ENCODE measurements around the gene SNAPC2. TPM values are rescaled to one million over a fixed set of nuclear protein-coding genes. Genes with fewer than 3 reads are reported as not detected.
A peak's percentile ranks its signal among the peaks of the same experiment; 100 is the strongest.

SNAPC2 gene
- total and polyA plus RNA-seq, 5 donors from 2014 or later: 12.1 to 22.1 (median 17.2) TPM

DNA sequence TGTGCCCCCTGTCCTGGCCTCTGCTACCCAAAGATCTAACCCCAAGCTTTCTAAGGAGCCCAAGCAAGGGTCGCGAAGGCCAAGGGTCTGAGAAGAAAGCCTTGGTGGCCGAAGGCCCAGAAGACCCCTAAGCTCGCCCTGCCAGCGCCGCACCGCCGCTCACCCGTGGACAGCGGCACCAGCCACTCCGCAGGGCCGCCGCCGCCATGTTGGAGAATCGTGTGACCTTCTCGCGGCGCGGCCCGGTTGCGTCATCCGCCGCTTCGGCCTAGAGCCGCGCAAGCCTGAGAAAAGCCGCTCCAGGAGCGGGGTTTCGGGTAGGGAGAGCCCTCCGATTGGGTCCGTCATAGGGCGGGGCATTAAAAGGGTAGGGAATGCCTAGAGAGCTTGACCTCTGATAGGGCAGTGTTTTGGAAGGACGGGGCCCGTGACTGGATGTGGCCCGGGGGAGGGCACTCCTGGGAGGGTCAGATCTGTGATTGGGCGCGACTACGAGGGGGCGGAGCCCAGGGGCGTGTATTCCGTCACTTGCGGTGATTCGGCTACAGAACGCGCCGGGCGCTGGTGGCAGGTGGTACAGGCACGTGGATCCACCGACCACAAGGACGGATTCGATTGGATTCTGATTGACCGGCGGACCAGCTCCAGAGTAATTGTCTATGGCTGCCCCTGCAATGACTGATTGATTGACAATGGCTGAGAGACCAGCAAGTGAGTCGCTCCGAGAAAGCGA is 23.5 kb downstream of the SNAPC2 start, which contains the start of gene TIMM44:
TSS of gene TIMM44 (minus strand) at position 223 of the 733 bp plus-strand sequence. CDS start at position 208, 15 bp downstream.
- H3K4me1 Mint-ChIP-seq: peaks cover 4 to 49% (median 24%) of the 10 kb centered on the region in 4 donors
- DNase-seq (peak; percentile 98 to 100 (median 99)), ATAC-seq (ENCODE audit: low read depth in 2 of 2) (peak; percentile 97 to 98)
- Histone ChIP-seq H3K27me3 (ENCODE audit: control insufficient read depth, insufficient read depth, low read length) (no peaks in the 10 kb centered on the region), H3K27ac (ENCODE audit: insufficient read depth, low read length, poor library complexity, severe bottlenecking) (peak within 1 kb of the TSS; percentile 96), H3K4me3 (ENCODE audit: low read depth, low read length) (peak within 1 kb of the TSS; percentile 80), H3K4me1 (ENCODE audit: control insufficient read depth, insufficient read depth, low read length, poor library complexity, severe bottlenecking) (peaks cover 18% of the 10 kb centered on the region), H3K36me3 (ENCODE audit: control insufficient read depth, insufficient read depth, low read length) (peaks cover 12% of the 10 kb centered on the region), H3K9me3 (ENCODE audit: control insufficient read depth in 2 of 2, low read length in 2 of 2) (no peaks in the 10 kb centered on the region)
- peak within 1 kb of the TSS; percentile 85 to 96 (median 93) for H3K4me3 Mint-ChIP-seq
- peak within 1 kb of the TSS; percentile 97 to 98 (median 98) for H3K27ac Mint-ChIP-seq
- peaks cover 5% of the 10 kb centered on the region for H3K36me3 Mint-ChIP-seq
- H3K9me3 Mint-ChIP-seq: no peaks in the 10 kb centered on the region
- H3K27me3 Mint-ChIP-seq: peaks cover 4% of the 10 kb centered on the region

DNA sequence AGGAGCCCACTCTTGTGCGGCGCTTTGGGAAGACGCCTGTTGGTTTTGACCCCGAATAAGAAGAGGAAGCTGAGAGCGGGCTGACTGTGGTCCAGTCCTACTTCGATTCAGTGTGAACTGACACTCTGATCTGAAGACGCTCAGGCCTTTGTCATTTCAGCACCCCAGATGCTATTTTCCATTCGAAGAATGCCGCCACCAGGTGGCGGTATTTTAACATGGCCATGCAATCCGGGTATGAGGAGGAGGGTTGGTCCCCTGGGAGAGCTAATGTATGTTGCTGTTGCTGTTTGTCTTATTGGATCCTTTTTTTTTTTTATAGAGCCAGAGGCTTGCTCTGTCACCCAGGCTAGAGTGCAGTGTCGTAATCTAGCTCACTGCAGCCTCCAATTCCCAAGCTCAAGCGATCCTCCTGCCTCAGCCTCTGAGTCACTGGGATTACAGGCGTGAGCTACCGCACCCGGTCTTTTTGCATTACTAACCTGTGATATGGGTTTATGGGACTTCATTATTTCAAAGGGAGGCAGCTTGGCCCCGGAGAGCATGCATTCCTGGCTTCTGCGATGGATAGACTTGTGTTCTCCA is 24.1 kb downstream of the SNAPC2 start:
- no peaks in the 10 kb centered on the region for H3K9me3 ChIP-seq (ENCODE audit: control insufficient read depth in 2 of 2, low read length in 2 of 2)
- ATAC-seq (ENCODE audit: low read depth in 2 of 2) (peak; percentile 20), DNase-seq (peak; percentile 75 to 90 (median 83))
- peak overlapping the region; percentile 85 to 96 (median 93) for H3K4me3 Mint-ChIP-seq
- peaks cover 18% of the 10 kb centered on the region for H3K4me1 ChIP-seq (ENCODE audit: control insufficient read depth, insufficient read depth, low read length, poor library complexity, severe bottlenecking)
- H3K27ac Mint-ChIP-seq: peak overlapping the region; percentile 97 to 98 (median 98)
- H3K27ac ChIP-seq (ENCODE audit: insufficient read depth, low read length, poor library complexity, severe bottlenecking): peak overlapping the region; percentile 96
- H3K36me3 Mint-ChIP-seq: peaks cover 5% of the 10 kb centered on the region
- H3K4me3 ChIP-seq (ENCODE audit: low read depth, low read length): peak overlapping the region; percentile 80
- peaks cover 4% of the 10 kb centered on the region for H3K27me3 Mint-ChIP-seq
- peaks cover 0 to 45% (median 22%) of the 10 kb centered on the region in 4 donors for H3K4me1 Mint-ChIP-seq
- H3K27me3 ChIP-seq (ENCODE audit: control insufficient read depth, insufficient read depth, low read length): no peaks in the 10 kb centered on the region
- peaks cover 12% of the 10 kb centered on the region for H3K36me3 ChIP-seq (ENCODE audit: control insufficient read depth, insufficient read depth, low read length)
- H3K9me3 Mint-ChIP-seq: no peaks in the 10 kb centered on the region

DNA sequence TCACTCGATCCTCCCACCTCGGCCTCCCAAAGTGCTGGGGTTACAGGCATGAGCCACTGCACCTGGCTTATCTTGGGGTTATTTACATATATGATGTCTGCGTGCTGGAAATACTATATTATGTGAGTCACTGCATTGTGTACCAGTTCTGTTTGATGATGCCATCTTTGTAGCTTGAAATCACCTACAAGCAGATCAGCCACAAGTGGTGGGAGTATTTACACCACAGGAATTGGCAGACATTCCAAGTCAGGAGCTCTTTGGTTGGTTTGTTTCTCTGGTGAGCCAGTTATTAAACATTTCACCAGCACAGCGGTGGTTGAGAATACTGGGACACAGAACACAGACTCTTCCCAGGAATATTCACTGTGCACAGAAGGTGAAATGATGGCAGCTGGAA is 27.8 kb downstream of the SNAPC2 start:
- Mint-ChIP-seq H3K4me1 (peaks cover 0 to 17% (median 8%) of the 10 kb centered on the region in 4 donors), H3K27me3 (peaks cover under 1% of the 10 kb centered on the region)
- no peaks in the 10 kb centered on the region for H3K27me3 ChIP-seq (ENCODE audit: control insufficient read depth, insufficient read depth, low read length)

DNA sequence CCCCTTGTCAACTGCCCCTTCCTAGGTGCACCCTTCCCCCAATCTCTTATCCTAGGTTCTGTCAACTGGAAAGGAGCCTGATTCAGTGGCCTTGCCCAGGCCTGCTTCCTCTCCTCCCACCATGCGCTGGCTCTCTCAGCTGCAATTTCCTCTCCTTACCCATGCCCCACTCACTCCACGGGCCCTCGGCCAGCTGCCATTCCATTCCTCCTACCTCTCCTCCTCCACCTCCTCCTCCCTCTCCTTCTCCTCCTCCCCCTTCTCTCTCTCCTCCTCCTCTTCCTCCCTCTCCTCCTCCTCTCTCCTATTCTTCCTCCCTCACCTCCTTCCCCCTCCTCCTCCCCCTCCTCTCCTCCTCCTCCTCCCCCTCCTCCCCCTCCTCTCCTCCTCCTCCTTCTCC is 32.9 kb downstream of the SNAPC2 start:
- H3K4me1 ChIP-seq (ENCODE audit: control insufficient read depth, insufficient read depth, low read length, poor library complexity, severe bottlenecking): no peaks in the 10 kb centered on the region
- peak overlapping the region in 1 of 3 donors; percentile 43 for H3K27ac Mint-ChIP-seq
- no peak overlapping the region for H3K4me3 ChIP-seq (ENCODE audit: low read depth, low read length)
- no peaks in the 10 kb centered on the region for H3K36me3 ChIP-seq (ENCODE audit: control insufficient read depth, insufficient read depth, low read length)
- no peaks in the 10 kb centered on the region for H3K27me3 Mint-ChIP-seq
- H3K9me3 Mint-ChIP-seq: no peaks in the 10 kb centered on the region
- DNase-seq: no peak
- H3K4me3 Mint-ChIP-seq: no peak overlapping the region
- no peaks in the 10 kb centered on the region for H3K9me3 ChIP-seq (ENCODE audit: control insufficient read depth in 2 of 2, low read length in 2 of 2)
- no peak overlapping the region for H3K27ac ChIP-seq (ENCODE audit: insufficient read depth, low read length, poor library complexity, severe bottlenecking)
- H3K27me3 ChIP-seq (ENCODE audit: control insufficient read depth, insufficient read depth, low read length): no peaks in the 10 kb centered on the region
- H3K36me3 Mint-ChIP-seq: no peaks in the 10 kb centered on the region
- no peak for ATAC-seq (ENCODE audit: low read depth in 2 of 2)
- no peaks in the 10 kb centered on the region for H3K4me1 Mint-ChIP-seq

More for the DNA sequence above, 27.8 kb downstream of the SNAPC2 start:
- no peaks in the 10 kb centered on the region for H3K9me3 ChIP-seq (ENCODE audit: control insufficient read depth in 2 of 2, low read length in 2 of 2)
- H3K4me3 ChIP-seq (ENCODE audit: low read depth, low read length): no peak overlapping the region
- H3K27ac ChIP-seq (ENCODE audit: insufficient read depth, low read length, poor library complexity, severe bottlenecking): no peak overlapping the region
- no peak for ATAC-seq (ENCODE audit: low read depth in 2 of 2)
- H3K27ac Mint-ChIP-seq: no peak overlapping the region
- H3K9me3 Mint-ChIP-seq: no peaks in the 10 kb centered on the region
- peaks cover 8% of the 10 kb centered on the region for H3K4me1 ChIP-seq (ENCODE audit: control insufficient read depth, insufficient read depth, low read length, poor library complexity, severe bottlenecking)
- H3K4me3 Mint-ChIP-seq: no peak overlapping the region
- no peaks in the 10 kb centered on the region for H3K36me3 ChIP-seq (ENCODE audit: control insufficient read depth, insufficient read depth, low read length)
- H3K36me3 Mint-ChIP-seq: no peaks in the 10 kb centered on the region
- DNase-seq: no peak

DNA sequence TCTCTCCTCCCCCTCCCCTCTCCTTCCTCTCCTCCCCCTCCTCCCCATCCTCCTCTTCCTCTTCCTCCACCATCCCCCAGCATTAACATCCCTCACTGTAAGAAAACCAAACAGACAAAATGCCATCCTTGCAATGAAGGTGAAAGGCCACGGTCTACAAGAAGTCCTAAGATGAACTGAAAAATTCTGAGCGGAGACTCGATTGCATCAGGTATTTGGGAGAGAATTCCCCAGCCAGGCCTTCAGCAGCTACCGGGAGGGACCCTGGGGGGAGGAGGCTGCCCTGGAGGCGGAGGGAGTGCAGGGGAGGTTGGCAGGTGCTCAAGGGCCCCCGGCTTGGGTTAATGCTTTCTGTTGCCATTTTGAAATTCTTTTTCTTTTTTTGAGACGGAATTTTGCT is 33.4 kb downstream of the SNAPC2 start:
- Histone ChIP-seq H3K27me3 (ENCODE audit: control insufficient read depth, insufficient read depth, low read length) (no peaks in the 10 kb centered on the region), H3K27ac (ENCODE audit: insufficient read depth, low read length, poor library complexity, severe bottlenecking) (no peak overlapping the region), H3K4me1 (ENCODE audit: control insufficient read depth, insufficient read depth, low read length, poor library complexity, severe bottlenecking) (no peaks in the 10 kb centered on the region), H3K36me3 (ENCODE audit: control insufficient read depth, insufficient read depth, low read length) (no peaks in the 10 kb centered on the region), H3K4me3 (ENCODE audit: low read depth, low read length) (no peak overlapping the region), H3K9me3 (ENCODE audit: control insufficient read depth in 2 of 2, low read length in 2 of 2) (no peaks in the 10 kb centered on the region)
- Mint-ChIP-seq H3K27ac (peak overlapping the region in 1 of 3 donors; percentile 88), H3K9me3 (no peaks in the 10 kb centered on the region), H3K27me3 (no peaks in the 10 kb centered on the region), H3K4me1 (no peaks in the 10 kb centered on the region), H3K36me3 (no peaks in the 10 kb centered on the region), H3K4me3 (no peak overlapping the region)
- DNase-seq: no peak
- no peak for ATAC-seq (ENCODE audit: low read depth in 2 of 2)

DNA sequence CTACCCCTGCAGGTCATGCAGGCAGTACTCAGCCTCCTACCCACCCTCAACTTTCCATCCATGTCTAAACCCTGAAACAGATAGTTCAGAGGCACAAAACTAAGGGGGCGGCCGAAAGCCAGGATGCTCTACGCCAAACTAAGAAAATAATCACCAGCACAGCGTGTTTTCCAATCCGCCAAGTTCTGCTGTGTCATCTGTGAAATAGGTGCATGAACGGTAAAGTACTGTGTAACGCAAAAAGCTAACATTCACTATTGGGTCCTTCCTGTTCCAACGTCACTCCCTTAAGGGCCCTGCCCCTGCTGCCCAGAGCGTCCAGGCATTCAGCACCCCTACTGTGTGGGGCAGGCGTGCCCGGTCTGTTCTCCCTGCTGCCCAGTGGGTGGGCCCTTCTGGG is 35.6 kb downstream of the SNAPC2 start:
- H3K4me1 Mint-ChIP-seq: no peaks in the 10 kb centered on the region
- Histone ChIP-seq H3K27ac (ENCODE audit: insufficient read depth, low read length, poor library complexity, severe bottlenecking) (no peak overlapping the region), H3K36me3 (ENCODE audit: control insufficient read depth, insufficient read depth, low read length) (peaks cover 3% of the 10 kb centered on the region), H3K4me3 (ENCODE audit: low read depth, low read length) (no peak overlapping the region), H3K4me1 (ENCODE audit: control insufficient read depth, insufficient read depth, low read length, poor library complexity, severe bottlenecking) (no peaks in the 10 kb centered on the region), H3K27me3 (ENCODE audit: control insufficient read depth, insufficient read depth, low read length) (no peaks in the 10 kb centered on the region), H3K9me3 (ENCODE audit: control insufficient read depth in 2 of 2, low read length in 2 of 2) (no peaks in the 10 kb centered on the region)
- DNase-seq: no peak
- no peaks in the 10 kb centered on the region for H3K36me3 Mint-ChIP-seq
- H3K27ac Mint-ChIP-seq: no peak overlapping the region
- no peak overlapping the region for H3K4me3 Mint-ChIP-seq
- no peaks in the 10 kb centered on the region for H3K9me3 Mint-ChIP-seq
- ATAC-seq (ENCODE audit: low read depth in 2 of 2): no peak
- no peaks in the 10 kb centered on the region for H3K27me3 Mint-ChIP-seq

DNA sequence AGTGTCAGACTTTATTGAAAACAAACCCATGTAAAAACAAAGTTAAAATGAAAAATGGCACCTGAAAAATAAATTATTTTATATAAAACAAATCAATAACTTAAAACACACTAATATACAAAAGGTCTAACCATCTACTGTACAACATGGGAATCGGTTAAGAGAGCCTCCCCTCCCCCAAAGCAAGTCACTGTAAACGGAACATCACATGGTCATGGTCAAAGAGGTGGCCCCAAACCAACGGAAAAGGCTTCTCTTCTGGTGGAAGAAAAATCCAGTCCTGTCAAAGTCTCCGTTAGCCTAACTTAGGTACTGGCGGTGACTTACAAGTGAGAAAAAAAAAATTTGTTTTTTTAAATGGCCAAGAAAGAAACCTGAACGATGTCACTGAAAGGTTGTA is 39.1 kb downstream of the SNAPC2 start:
- H3K27me3 ChIP-seq (ENCODE audit: control insufficient read depth, insufficient read depth, low read length): no peaks in the 10 kb centered on the region
- no peak for ATAC-seq (ENCODE audit: low read depth in 2 of 2)
- no peaks in the 10 kb centered on the region for H3K4me1 Mint-ChIP-seq
- no peaks in the 10 kb centered on the region for H3K9me3 ChIP-seq (ENCODE audit: control insufficient read depth in 2 of 2, low read length in 2 of 2)
- no peak overlapping the region for H3K4me3 Mint-ChIP-seq
- no peaks in the 10 kb centered on the region for H3K4me1 ChIP-seq (ENCODE audit: control insufficient read depth, insufficient read depth, low read length, poor library complexity, severe bottlenecking)
- no peak overlapping the region for H3K4me3 ChIP-seq (ENCODE audit: low read depth, low read length)
- H3K27me3 Mint-ChIP-seq: no peaks in the 10 kb centered on the region
- H3K36me3 ChIP-seq (ENCODE audit: control insufficient read depth, insufficient read depth, low read length): peaks cover 36% of the 10 kb centered on the region
- H3K36me3 Mint-ChIP-seq: peaks cover 7% of the 10 kb centered on the region
- H3K27ac Mint-ChIP-seq: no peak overlapping the region
- DNase-seq: no peak
- H3K27ac ChIP-seq (ENCODE audit: insufficient read depth, low read length, poor library complexity, severe bottlenecking): no peak overlapping the region
- no peaks in the 10 kb centered on the region for H3K9me3 Mint-ChIP-seq

Measured in CD4-positive, CD25-positive, alpha-beta regulatory T cell (primary cell).